GM19324 (cell line): ENCODE measurements around the gene ANKIB1.
"Not testable (repeated sequence)": the region's sequence is repeated elsewhere in the genome, so short reads cannot be mapped to it uniquely, and the experiment has no call there.

ENCODE experiments used
- ATAC-seq: cut with Tn5 transposase; IDR thresholded peaks from one replicate; pipeline ENCODE4 v1.9.1; 2021; ENCODE audit warnings: mild to moderate bottlenecking, moderate library complexity; ENCODE audit not compliant: unreplicated experiment, low FRiP score

ANKIB1 gene

GRCh38 chr7:92245487-92246359, at the start of gene ANKIB1, which contains the start of gene KRIT1:
ANKIB1 (plus strand) TSS chr7:92245974; CDS start chr7:92294979, 49,005 bp downstream.
KRIT1 (minus strand) TSS chr7:92245914; CDS start chr7:92242135, 3,779 bp downstream.
- peak; percentile 92 for ATAC-seq

DNA sequence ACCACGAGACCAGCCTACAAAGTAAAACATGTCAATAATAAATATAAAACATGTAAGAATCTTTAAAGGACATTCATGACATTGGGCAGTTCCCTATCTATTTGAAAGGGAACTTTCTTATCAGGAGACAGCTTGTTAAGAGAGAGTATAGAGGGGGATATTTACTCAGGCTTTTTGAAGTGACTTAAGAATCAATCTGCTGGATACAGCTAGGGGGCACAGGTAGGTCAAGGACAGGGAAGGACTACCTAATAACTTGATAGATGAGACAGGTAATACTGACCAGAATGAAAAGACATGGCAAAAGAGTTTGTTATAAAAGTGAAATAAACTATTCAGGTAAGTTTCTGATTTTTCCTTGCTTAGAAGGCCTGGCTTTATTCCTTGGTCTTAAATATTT, 45.0 kb upstream of the ANKIB1 start:
- no peak for ATAC-seq

DNA sequence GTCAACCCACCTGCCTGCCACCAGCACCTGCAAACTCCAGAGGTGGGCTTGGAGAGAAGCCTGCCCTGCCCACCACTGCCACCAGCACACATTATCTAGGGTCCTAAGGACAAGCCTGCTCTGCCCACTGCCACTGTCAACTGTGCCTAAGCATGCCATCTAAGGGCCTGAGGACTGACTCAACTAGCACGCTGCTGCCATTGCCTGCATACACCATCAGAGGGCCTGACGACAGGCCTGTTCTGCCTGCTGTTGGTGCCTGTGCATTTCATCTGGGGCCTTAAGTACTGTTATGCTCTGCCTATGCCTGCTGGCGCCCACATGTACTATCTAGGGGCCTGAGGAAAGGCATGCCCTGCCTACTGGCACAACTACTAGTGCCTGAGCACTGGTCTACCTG, 39.8 kb upstream of the ANKIB1 start:
- no peak for ATAC-seq

GRCh38 chr7:92206672-92207071, 39.1 kb upstream of the ANKIB1 start:
- ATAC-seq, result no peak

DNA sequence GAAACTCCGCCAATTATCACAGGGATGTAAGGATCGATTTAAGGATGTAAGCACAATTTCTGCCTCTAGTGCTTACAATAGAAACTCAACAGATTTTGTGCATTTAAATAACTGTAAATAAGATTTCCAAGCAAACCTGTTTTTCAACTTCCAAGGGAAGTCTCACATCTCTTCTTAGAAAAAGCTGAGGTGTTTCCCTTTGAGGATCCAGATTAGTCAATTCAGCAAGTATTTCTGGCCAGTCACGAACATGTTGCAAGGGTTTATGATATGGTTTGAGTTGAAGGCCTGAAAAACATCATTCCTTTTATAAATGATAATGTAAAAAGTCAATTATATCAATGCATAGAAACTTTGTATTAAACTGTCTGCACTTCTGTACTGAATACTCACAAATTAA, 24.0 kb upstream of the ANKIB1 start:
- no peak for ATAC-seq

GRCh38 chr7:92226981-92227380, 18.8 kb upstream of the ANKIB1 start:
- ATAC-seq, result no peak

- no peak for ATAC-seq
These were observed 17.7 kb upstream of the ANKIB1 start for GRCh38 chr7:92228100-92228499.

DNA sequence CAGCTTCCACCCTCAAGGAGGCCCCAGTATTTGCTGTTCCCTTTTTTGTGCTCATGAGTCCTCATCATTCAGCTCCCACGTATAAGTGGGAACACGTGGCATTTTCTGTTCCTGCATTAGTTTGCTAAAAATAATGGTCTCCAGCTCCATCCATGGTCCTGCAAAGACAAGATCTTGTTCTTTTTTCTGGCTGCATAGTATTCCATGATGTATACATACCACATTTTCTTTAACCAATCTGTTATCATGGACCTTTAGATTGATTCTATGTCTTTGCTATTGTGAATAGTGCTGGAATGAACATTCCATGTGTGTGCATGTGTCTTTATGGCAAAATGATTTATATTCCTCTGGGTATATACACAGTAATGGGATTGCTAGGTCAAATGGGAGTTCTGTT, 17.0 kb upstream of the ANKIB1 start:
- no peak for ATAC-seq

- ATAC-seq, result no peak
These were observed 15.2 kb upstream of the ANKIB1 start for GRCh38 chr7:92230547-92230946.

- ATAC-seq, result no peak
These were observed 2.8 kb upstream of the ANKIB1 start for GRCh38 chr7:92242972-92243371.

DNA sequence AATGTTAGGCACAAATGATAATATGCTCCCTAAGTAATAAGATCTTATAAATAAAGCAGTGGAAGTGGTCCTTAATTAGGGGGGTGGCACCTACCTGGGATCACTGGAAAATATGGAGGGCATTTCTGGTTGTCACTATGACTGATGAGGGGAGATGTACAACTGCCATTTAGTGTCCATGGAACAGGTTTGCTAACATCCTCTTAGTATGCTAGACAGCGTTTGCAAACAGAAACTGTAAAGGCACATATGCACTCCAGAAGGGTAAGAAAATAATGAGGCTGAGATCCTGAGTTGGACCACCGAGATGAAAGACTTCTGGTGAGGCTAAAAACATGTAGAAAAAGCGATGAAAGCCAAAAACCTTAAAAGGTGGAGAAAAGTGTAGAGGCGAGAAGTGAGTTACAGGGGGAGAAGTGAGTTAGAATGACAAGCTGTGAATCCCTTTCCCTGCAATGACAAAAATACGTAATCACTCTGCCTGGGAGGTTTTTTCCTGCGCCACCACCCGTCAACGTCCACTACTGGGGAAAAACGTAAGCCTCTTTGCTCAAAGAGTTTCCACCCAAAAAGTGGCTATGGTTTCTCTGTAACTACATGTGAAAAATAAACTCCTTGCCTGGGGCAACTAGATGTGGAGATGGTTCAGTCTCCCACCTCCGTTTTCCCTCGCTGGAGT, 827 bp upstream of the ANKIB1 start:
- ATAC-seq, result no peak

GRCh38 chr7:92246360-92247101, 757 bp downstream of the ANKIB1 start:
- ATAC-seq, result peak; percentile 28

DNA sequence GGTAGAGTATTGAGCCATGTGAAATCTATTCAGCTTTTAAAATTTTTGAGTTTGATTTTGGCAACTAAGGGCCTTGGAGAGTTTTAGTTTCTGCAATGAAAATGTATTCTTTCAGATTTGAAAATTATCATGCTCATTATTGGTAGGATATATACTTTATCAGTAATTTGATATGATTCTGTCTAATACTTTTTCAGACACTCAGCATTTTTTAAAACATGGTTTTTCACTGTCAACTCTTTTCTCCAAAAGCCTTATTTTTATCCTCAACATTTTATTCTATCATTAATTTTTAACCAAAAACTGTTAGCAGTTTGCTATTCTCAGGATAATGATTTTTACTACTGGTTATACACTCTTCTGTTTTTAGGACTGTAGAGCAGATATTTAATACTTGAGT, 4.8 kb downstream of the ANKIB1 start:
- ATAC-seq, result no peak

DNA sequence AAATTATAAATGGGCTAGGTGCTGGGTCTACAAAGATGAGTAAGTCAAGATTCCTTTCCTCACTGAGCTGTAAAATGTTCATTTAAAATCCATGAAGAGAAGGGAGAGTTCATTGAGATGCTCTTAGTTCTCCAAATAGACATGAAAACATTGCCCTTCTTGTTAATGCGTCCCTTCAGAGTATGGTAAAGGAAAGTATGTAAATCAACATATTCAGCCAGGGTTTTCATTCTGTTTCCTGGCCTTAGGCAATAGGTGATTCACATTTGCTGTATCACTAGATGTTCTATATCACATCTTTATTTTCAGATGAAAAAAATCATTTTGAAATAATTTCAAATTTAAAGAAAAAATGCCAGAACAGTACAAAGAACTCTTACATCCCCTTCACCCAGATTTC, 5.4 kb downstream of the ANKIB1 start:
- ATAC-seq, result no peak

DNA sequence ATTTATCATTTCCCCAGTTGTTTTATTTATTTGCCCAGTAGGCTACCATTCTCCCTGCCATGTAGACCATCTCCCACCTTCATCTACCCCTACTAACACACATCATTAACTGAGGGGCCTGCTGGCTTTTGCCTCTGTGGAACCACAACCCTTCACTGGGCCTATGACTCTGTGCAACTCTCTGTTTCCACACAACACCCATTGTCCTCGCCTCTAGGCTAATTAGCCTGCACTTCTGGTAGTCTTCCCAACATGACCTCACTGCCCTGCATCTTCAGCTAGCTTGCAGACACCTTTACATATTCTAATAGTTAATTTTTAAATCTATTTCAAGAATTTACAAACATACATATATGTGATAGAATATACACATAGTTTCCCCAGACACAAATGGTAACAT, 7.5 kb downstream of the ANKIB1 start:
- ATAC-seq, result no peak

DNA sequence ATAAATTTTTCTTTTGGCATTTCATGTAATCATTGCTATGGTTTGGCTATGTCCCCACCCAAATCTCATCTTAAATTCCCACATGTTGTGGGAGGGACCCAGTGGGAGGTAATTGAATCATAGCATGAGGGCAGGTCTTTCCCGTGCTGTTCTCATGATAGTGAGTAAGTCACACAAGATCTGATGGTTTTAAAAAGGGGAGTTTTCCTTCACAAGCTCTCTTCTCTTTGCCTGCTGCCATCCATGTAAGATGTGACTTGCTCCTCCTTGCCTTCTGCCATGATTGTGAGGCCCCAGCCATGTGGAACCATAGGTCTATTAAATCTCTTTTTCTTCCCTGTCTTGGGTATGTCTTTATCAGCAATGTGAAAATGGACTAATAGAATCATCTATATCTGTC, 9.0 kb downstream of the ANKIB1 start:
- not testable (repeated sequence) for ATAC-seq

GRCh38 chr7:92255308-92255707, 9.5 kb downstream of the ANKIB1 start:
- no peak for ATAC-seq

- no peak for ATAC-seq
These were observed 13.3 kb downstream of the ANKIB1 start for GRCh38 chr7:92259062-92259461.

DNA sequence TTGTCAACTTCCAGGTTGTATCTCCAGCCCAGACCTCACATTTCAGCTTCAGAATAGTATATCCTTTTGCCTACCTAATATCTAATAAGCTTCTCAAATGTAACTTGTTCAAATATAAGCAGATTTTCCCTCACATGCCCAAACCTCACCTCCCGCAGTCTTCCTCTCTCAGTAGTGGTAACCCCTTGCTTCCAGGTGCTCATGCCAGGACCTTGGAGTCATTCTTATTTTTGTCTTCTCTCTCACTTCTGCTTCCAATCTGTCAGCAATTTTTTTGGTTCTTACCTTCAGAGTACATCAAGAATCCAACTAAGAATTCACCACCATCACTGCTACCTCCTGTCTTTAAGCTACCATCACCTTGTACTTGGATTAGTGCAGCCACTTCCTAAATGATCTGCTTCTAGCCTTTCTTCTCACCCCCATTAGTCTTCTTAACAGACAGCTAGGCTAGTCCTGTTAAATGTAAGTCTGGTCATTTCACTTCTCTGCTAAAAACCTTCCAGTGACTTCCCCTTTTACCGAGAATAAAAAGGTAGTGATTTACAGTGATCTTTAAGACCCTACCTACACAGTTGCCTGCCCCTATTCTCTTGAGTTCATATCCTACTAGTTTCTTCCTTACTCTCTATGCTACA, 14.0 kb downstream of the ANKIB1 start:
- no peak for ATAC-seq

- ATAC-seq, result no peak
These were observed 14.5 kb downstream of the ANKIB1 start for GRCh38 chr7:92260248-92260781.
